Activated T-helper 1 cell treated with anti-CD3 and anti-CD28 coated beads, Interleukin-2, amount 50 U/mL, for 16 hours (primary cell): ENCODE measurements around the gene SP3.

Source experiments
- DNase-seq, 2 donors: peaks; one replicate each; pipeline ENCODE4 v3.0.0-alpha.2; 2020; ENCODE audit warnings: low read depth in 1 of 2, low spot score in 1 of 2

The SP3 gene

GRCh38 chr2:173968551-173968950 lies 3.4 kb upstream of the SP3 start:
- no peak for DNase-seq

- no peak for DNase-seq
Observed at GRCh38 chr2:173966274-173967098, 1.3 kb upstream of the SP3 start.

DNA sequence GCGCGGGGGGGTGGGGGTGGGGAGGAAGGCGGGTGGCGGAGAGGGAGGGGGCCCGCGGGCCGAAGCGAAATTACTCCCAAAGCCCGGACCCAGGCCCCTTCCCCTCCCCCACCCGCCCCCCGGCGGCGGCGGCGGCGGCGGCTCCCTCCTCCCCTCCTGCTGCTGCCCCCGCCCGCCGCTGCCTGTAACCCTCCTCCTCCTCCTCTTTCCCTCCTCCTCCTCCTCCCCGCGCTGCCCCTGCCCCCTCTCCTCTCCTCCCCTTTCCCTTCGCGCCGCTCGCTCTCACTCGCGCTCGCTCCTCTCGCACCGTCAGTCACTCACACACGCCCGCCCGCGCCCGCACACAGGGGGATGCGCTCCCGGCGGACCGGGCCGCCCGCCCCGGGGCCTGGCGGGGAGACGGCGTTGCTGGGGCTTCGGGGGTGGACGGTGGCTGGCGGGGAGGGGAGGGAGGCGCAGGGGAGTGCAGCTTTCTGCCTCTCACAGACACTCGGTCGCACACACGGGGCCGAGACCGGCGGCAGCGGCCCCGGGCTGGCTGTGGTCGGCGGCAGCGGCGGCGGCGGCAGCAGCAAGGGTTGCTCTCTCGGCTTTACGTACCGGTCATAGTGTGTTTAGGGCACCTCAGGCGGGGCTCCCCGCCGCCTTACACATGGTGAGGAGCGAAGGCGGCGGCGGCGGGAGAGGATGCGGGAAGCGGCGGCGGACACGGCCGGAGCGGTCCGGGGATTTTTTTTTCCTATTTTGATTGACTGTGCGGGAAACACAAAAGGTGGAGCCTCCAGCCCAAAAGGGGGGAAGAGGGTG lies 405 bp downstream of the SP3 start:
- peak; percentile 76 for DNase-seq

- DNase-seq: peak; percentile 84 to 86
Observed at GRCh38 chr2:173963817-173964564, 1.2 kb downstream of the SP3 start.

DNA sequence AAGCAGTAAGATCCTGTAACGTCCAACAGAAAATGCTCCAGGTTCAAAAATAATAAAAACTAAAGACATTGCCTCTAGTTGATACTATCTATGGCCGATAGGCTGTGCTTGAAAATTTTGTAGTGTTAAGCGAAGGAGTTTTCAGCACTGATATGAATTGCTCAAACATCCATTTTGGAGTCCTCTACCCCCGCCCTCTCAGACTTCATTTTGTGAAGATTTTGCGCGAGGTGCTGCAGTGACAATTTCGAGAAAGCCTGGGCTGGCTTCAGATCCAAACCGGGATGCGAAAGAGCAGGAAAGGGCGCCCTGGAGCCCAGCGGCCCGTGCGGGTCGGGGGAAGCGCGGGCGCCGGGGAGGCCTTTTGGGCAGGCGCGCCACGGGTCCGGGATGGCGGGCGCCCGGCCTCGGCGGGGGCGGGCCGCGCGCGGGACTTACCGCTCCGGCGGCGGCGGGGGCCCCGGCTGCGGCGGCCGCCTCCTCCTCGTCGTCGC lies 1.8 kb downstream of the SP3 start:
- peak in 1 of 2 donors; percentile 26 for DNase-seq

GRCh38 chr2:173962583-173963110 lies 2.5 kb downstream of the SP3 start:
- no peak for DNase-seq

GRCh38 chr2:173962031-173962430 lies 3.1 kb downstream of the SP3 start:
- no peak for DNase-seq

DNA sequence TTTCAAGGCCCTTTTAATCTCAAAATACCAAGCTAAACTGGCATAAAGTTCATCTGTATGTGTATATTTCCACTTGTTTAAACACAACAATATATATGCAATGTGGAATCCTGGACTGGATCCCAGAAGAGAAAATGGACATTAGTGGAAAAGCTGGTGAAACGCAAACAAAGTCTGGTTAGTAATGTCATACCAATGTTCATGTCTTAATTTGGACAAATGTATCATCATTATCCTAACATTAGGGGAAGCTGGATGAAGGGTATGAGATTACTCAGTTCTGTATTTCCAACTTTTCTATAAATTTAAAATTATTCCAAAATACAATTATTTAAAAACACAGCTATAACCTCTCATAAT lies 3.8 kb downstream of the SP3 start:
- DNase-seq: no peak

DNA sequence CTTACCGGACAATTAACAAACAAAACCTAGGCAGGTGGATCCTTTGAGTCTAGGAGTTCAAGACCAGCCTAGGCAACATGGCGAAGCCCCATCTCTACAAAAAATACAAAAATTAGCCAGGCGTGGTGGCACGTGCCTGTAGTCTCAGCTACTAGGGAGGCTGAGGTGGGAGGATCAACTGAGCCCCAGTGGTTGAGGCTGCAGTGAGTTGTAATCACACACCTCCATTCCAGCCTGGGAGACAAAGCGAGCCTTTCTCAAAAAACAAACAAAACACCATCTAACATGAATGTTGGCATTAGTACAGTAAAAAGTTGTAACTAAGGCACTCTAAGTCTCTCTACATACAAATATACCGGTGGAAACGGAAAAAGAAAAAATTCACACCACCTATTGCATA lies 5.3 kb downstream of the SP3 start:
- DNase-seq: no peak

DNA sequence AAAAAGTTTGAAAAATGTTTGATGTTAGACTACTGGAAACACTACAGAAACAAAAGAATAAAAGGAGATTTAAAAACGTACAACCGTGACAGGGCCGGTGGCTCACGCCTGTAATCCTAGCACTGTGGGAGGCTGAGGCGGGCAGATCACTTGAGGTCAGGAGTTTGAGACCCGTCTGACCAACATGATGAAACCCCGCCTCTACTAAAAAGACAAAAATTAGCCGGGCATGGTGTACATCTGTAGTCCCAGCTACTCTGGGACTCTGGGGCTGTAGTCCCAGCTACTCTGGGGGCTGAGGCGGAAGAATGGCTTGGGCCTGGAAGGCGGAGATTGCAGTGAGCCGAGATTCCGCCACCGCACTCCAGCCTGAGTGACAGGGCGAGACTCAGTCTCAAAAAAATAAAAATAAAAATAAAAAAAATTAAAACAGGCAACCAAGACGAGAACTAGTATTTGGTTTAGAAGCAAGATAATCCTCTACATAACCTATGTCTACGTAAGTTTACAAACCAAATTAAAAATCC lies 5.8 kb downstream of the SP3 start:
- no peak for DNase-seq

GRCh38 chr2:173958198-173958846 lies 6.9 kb downstream of the SP3 start:
- no peak for DNase-seq

GRCh38 chr2:173957517-173957916 lies 7.7 kb downstream of the SP3 start:
- no peak for DNase-seq

GRCh38 chr2:173956454-173956853 lies 8.7 kb downstream of the SP3 start:
- no peak for DNase-seq

DNA sequence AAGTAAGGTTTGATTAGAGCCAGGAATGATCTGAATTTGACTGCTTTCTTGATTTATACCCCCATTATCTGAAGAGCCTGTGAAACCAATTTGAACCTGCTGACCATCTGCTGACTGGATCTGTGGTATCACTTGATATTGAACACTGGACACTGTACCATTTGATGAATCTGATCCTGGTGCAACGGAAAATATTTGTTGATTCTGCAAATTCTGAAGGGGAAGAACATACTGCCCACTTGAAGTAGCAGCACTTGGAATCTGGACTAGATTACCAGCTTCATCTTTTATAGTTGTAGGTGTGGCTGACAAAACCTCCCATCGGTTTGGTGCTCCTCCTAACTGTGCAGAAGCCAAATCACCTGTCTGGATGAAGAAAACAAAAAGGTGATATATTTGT lies 9.3 kb downstream of the SP3 start:
- DNase-seq: no peak

DNA sequence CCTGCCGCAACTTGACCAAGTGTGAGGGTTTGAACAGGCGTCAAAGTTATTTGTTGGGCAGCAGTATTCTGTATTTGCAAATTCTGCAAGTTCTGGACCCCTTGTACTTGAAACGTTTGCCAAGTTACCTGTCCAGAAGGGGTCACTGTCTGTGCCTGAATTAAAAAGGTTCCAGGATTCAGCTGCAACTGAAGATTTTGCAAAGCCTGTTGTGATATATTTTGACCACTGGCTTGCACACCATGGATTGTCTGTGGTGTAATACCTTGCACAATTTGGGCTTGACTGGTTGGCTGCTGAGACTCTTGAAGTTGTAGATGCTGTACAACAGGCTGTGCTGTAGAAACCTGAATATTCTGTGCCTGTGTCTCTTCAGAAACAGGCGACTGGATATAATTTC lies 10.2 kb downstream of the SP3 start:
- DNase-seq: no peak

DNA sequence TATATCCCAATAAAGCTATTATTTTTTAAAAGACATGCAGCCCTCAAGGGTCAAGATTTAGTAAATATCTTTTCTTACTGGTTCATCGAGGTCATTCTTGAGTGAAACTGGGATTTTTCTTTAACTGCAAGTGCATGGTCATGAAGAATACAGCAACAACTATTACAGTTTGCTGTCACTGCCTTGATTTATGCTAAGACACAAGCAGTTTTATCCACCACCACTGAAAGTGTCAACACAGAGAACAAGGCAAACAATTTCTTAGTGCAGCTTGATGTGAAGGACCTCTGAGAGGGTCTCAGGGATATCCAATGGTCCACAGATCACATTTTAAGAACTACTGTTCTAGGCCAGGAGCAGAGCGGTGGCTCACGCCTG lies 12.1 kb downstream of the SP3 start:
- no peak for DNase-seq

- no peak for DNase-seq
Observed at GRCh38 chr2:173952267-173953046, 12.7 kb downstream of the SP3 start.

DNA sequence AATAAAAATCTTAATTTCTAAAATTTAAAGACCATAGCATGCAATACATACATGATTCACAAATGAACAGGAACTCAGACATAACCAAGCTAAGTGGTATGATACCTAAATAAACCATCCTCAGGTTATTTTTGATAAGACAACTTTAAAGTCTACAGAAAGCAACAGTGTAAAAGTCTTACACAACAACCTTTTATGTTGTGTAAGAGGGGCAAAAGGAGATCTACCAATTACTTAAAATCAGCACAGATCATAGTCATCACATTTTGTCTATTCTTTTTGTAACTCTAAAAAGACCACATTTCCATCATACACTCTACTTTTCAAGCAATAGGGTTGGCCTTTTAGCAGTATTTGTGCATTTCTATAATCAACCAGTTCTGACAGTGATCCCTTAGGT lies 16.3 kb downstream of the SP3 start:
- DNase-seq: no peak

DNA sequence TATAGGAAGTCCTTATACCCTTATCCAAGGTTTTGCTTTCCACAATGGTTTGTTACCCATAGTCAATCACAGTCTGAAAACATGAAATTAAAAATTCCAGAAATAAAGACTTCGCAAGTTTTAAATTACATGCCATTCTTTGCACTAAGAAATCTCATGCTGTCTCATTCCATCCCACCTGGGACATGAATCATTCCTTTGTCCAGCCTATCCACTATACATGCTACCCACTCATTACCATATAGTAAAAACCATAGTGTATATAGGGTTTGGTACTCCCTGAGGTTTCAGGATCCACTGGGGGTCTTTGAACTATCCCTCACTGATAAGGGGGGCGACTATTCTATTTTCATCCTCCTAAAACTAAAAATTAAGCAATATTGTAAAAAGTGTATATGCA lies 17.0 kb downstream of the SP3 start:
- no peak for DNase-seq

DNA sequence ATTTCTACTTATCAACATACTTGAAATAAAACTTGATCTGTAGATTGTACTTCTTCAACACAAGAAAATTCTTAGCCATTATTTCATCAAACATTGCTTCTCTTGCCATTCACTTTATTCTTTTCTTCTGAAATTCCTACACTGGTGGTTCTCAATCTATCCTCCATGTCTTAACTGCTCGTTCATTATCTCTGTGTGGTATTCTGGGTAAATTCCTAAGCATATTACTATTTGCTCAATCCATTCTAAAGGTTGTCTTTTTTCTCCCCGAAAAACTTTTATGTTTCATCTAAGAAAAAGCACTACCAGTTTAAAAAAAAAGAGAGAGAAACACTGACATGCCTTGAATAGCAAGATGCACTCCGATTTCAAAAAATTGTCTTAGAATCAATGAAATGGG lies 18.0 kb downstream of the SP3 start:
- DNase-seq: no peak
